ENCODE data around the gene ZFAND3. TPM values are rescaled to one million over a fixed set of nuclear protein-coding genes. Genes with fewer than 3 reads are reported as not detected.

ZFAND3 gene
- total RNA-seq, 2 experiments from 2014 or later = 32.3 to 37.9 TPM

DNA sequence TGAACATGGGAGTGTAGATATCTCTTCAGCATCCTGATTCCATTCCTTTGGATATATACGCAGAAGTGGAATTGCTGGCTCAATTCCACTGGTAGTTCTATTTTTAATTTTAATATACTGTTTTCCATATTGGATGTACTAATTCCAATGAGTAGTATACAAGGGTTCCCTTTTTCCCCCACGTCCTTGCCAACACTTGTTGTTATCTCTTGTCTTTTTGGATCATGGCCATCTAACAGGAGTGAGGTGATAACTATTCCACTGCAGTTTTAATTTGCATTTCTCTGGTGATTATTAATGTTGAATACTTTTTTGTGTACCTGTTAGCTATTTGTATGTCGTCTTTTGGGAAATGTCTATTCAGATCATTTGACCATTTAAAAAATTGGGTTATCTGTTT is 91.5 kb downstream of the ZFAND3 start:
- CTCF ChIA-PET = interaction anchor here (1.8 kb wide), 1 partner anchor 9 kb away, joined by 7 read pairs; no protein-coding TSS in a partner anchor
- no peak overlapping the region for H3K27ac Mint-ChIP-seq
- H3K4me3 Mint-ChIP-seq = no peak overlapping the region
- no peaks in the 10 kb centered on the region for H3K27me3 Mint-ChIP-seq
- ATAC-seq (no peak), DNase-seq (no peak)
- TF ChIP-seq, protein P1, sequence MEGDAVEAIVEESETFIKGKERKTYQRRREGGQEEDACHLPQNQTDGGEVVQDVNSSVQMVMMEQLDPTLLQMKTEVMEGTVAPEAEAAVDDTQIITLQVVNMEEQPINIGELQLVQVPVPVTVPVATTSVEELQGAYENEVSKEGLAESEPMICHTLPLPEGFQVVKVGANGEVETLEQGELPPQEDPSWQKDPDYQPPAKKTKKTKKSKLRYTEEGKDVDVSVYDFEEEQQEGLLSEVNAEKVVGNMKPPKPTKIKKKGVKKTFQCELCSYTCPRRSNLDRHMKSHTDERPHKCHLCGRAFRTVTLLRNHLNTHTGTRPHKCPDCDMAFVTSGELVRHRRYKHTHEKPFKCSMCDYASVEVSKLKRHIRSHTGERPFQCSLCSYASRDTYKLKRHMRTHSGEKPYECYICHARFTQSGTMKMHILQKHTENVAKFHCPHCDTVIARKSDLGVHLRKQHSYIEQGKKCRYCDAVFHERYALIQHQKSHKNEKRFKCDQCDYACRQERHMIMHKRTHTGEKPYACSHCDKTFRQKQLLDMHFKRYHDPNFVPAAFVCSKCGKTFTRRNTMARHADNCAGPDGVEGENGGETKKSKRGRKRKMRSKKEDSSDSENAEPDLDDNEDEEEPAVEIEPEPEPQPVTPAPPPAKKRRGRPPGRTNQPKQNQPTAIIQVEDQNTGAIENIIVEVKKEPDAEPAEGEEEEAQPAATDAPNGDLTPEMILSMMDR (IDR thresholded peaks at IDR 0.05) = no peak
- intact Hi-C loops (cut with micrococcal nuclease) = no loop called here
- no peaks in the 10 kb centered on the region for H3K9me3 Mint-ChIP-seq
- H3K4me1 Mint-ChIP-seq (ENCODE audit: low read depth) = peaks cover 68% of the 10 kb centered on the region
- POLR2A ChIA-PET = interaction anchor here (1.0 kb wide), 1 partner anchor 27 kb away, joined by 4 read pairs; no protein-coding TSS in a partner anchor
- H3K36me3 Mint-ChIP-seq (ENCODE audit: low read depth) = peaks cover 11% of the 10 kb centered on the region

DNA sequence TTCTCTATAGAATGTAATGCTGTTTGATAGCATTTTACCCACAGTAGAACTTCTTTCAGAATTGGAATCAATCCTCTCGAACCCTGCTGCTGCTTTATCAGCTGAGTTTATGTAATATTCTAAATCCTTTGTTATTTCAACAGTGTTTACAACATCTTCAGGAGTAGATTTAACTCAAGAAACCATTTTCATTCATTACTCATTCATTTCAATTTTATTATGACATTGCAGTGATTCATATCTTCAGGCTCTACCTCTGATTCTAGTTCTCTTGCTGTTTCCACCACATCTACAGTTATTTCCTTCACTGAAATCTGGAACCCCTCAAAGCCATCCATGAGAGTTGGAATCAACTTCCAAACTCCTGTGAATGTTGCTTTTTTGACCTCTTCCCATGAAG is 93.7 kb downstream of the ZFAND3 start:
- intact Hi-C loops (cut with micrococcal nuclease) = no loop called here
- peak; percentile 17 for ATAC-seq
- Mint-ChIP-seq H3K4me1 (ENCODE audit: low read depth) (peaks cover 53% of the 10 kb centered on the region), H3K4me3 (no peak overlapping the region), H3K27me3 (no peaks in the 10 kb centered on the region), H3K9me3 (no peaks in the 10 kb centered on the region), H3K27ac (no peak overlapping the region), H3K36me3 (ENCODE audit: low read depth) (peaks cover 12% of the 10 kb centered on the region)
- ChIA-PET POLR2A (no interaction called here), CTCF (no interaction called here)
- TF ChIP-seq, protein P1 (IDR thresholded peaks at IDR 0.05) = no peak
- no peak for DNase-seq

DNA sequence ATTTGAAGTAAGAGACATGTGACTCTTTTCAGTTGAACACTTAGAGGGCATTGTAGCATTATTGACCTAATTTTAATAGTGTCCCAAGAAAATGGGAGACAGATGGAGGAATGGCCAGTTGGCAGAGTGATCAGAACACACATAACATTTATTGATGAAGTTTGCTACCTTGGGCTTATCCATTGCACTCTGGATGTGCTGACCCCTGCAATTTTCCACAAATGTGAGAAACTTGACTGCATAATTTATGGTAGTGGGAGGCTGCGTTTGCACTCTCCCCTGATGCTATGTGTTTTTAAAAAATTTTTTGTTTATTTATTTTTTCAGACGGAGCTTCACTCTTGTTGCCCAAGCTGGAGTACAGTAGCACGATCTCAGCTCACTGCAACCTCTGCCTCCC is 95.9 kb downstream of the ZFAND3 start:
- ATAC-seq (no peak), DNase-seq (no peak)
- intact Hi-C loops (cut with micrococcal nuclease) = no loop called here
- H3K4me1 Mint-ChIP-seq (ENCODE audit: low read depth) = peaks cover 50% of the 10 kb centered on the region
- no peaks in the 10 kb centered on the region for H3K9me3 Mint-ChIP-seq
- TF ChIP-seq, protein P1 (IDR thresholded peaks at IDR 0.05) = no peak
- H3K27ac Mint-ChIP-seq = no peak overlapping the region
- no peak overlapping the region for H3K4me3 Mint-ChIP-seq
- POLR2A ChIA-PET = no interaction called here
- no peaks in the 10 kb centered on the region for H3K27me3 Mint-ChIP-seq
- CTCF ChIA-PET = no interaction called here
- peaks cover 13% of the 10 kb centered on the region for H3K36me3 Mint-ChIP-seq (ENCODE audit: low read depth)

DNA sequence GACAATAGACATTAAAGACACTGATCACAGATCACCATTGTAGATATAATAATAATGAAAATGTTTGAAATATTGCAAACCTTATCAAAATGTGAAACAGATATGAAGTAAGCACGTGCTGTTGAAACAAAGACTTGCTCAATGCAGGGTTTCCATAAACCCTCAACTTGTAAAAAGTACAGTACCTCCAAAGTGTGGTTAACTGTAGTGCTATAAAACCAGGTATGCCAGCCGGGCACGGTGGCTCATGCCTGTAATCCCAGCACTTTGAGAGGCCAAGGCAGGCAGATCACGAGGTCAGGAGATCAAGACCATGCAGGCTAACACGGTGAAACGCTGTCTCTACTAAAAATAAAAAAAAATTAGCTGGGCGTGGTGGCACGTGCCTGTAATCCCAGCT is 96.6 kb downstream of the ZFAND3 start:
- POLR2A ChIA-PET = no interaction called here
- DNase-seq = no peak
- Mint-ChIP-seq H3K4me3 (no peak overlapping the region), H3K36me3 (ENCODE audit: low read depth) (peaks cover 10% of the 10 kb centered on the region), H3K9me3 (no peaks in the 10 kb centered on the region), H3K27me3 (no peaks in the 10 kb centered on the region), H3K4me1 (ENCODE audit: low read depth) (peaks cover 51% of the 10 kb centered on the region), H3K27ac (no peak overlapping the region)
- ATAC-seq = no peak
- CTCF ChIA-PET = no interaction called here
- TF ChIP-seq, protein P1 (IDR thresholded peaks at IDR 0.05) = no peak
- intact Hi-C loops (cut with micrococcal nuclease) = no loop called here

DNA sequence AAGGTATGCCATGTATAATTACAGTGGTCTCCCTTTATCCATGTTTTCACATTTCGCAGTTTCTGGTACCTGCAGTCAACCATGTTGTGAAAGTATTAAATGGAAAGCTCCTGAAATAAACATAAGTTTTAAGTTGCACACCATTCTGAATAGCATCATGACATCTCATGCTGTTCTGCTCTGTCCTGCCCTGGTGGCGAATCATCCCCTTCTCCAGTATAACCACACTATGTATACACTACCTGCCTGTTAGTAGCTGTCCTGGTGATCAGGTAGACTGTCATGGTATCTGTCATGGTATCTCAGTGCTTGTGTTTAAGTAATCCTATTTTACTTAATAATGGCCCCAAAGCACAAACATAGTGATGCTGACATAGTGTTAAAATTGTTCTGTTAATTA is 97.1 kb downstream of the ZFAND3 start:
- H3K27me3 Mint-ChIP-seq = no peaks in the 10 kb centered on the region
- TF ChIP-seq, protein P1 (IDR thresholded peaks at IDR 0.05) = no peak
- H3K4me1 Mint-ChIP-seq (ENCODE audit: low read depth) = peaks cover 46% of the 10 kb centered on the region
- peaks cover 10% of the 10 kb centered on the region for H3K36me3 Mint-ChIP-seq (ENCODE audit: low read depth)
- H3K4me3 Mint-ChIP-seq = no peak overlapping the region
- no peaks in the 10 kb centered on the region for H3K9me3 Mint-ChIP-seq
- CTCF ChIA-PET = no interaction called here
- intact Hi-C loops (cut with micrococcal nuclease) = no loop called here
- ATAC-seq = no peak
- no peak for DNase-seq
- no peak overlapping the region for H3K27ac Mint-ChIP-seq
- POLR2A ChIA-PET = no interaction called here

All from activated CD8-positive, alpha-beta T cell treated with anti-CD3 and anti-CD28 coated beads for 36 hours (primary cell).